WTC11 (cell line): ENCODE data around the gene ACBD6.

Experiments used
- ETV6 ChIP-seq: sonication (generic); formaldehyde crosslinking; IDR thresholded peaks from 2 replicates; pipeline ENCODE4 v1.8.1; 2022; ENCODE audit warnings: mild to moderate bottlenecking, missing genetic modification reagents
- FOXJ3 ChIP-seq: sonication (generic); formaldehyde crosslinking; IDR thresholded peaks from 2 replicates; pipeline ENCODE4 v1.9.0; 2021; ENCODE audit warnings: missing genetic modification reagents, mild to moderate bottlenecking, borderline replicate concordance
- FOXK1 ChIP-seq: sonication (generic); formaldehyde crosslinking; IDR thresholded peaks from 2 replicates; pipeline ENCODE4 v1.8.0; 2022; ENCODE audit warnings: mild to moderate bottlenecking, moderate library complexity, missing genetic modification reagents
- GRHL2 ChIP-seq: fragments of 250-450 bp; sonication (Bioruptor Pico); IDR thresholded peaks from 2 replicates; pipeline ENCODE4 v1.8.0; 2022; ENCODE audit warnings: mild to moderate bottlenecking, moderate library complexity; ENCODE audit not compliant: insufficient replicate concordance, severe bottlenecking
- NR3C1 ChIP-seq: sonication (generic); formaldehyde crosslinking; conservative IDR thresholded peaks from 2 replicates; pipeline ENCODE4 v1.8.1; 2023; ENCODE audit warnings: low read depth, mild to moderate bottlenecking, missing genetic modification reagents
- TCF7 ChIP-seq: sonication (generic); formaldehyde crosslinking; IDR thresholded peaks from 2 replicates; pipeline ENCODE4 v1.8.0; 2022; ENCODE audit warnings: mild to moderate bottlenecking, low read depth, missing genetic modification reagents, moderate library complexity
- TF ChIP-seq, protein P1 (sequence below): sonication (generic); formaldehyde crosslinking; IDR thresholded peaks from 2 replicates; pipeline ENCODE4 v1.8.1; 2022; ENCODE audit warnings: low read depth, missing genetic modification reagents, borderline replicate concordance
- TF ChIP-seq, protein P2 (sequence below): sonication (generic); formaldehyde crosslinking; IDR thresholded peaks from 2 replicates; pipeline ENCODE4 v1.8.0; 2022; ENCODE audit warnings: mild to moderate bottlenecking, missing genetic modification reagents
- TF ChIP-seq, protein P3 (sequence below): fragments of 200-600 bp; IDR thresholded peaks from 2 replicates; pipeline ENCODE4 v1.8.0; 2022; ENCODE audit warnings: antibody characterized with exemption
- TF ChIP-seq, protein P4 (sequence below): sonication (generic); formaldehyde crosslinking; conservative IDR thresholded peaks from 2 replicates; pipeline ENCODE4 v1.8.1; 2022; ENCODE audit warnings: mild to moderate bottlenecking, missing genetic modification reagents
- TF ChIP-seq, protein P5 (sequence below): sonication (generic); formaldehyde crosslinking; IDR thresholded peaks from 2 replicates; pipeline ENCODE4 v1.8.1; 2022; ENCODE audit warnings: low read depth, mild to moderate bottlenecking, moderate library complexity, missing genetic modification reagents, borderline replicate concordance
- TF ChIP-seq, protein P6 (sequence below): sonication (generic); formaldehyde crosslinking; IDR thresholded peaks from 2 replicates; pipeline ENCODE4 v1.8.0; 2022; ENCODE audit warnings: mild to moderate bottlenecking, missing genetic modification reagents

DNA sequence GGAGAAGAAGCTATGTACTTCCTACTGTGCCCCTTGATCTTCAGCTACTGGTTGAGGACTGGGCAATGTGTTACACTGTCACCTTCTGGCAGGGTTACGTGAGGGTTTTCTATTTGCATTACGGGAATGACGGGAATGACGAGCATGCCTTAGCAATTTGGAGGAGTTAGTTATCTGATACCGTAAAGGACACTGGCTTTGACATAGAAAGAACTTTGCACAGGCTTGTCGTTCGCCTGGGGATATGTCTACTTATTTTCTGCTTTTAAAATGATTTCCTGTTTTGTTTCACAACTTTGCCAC is 19.8 kb upstream of the ACBD6 start:
- TF ChIP-seq ETV6 (no peak), FOXK1 (CRISPR knock-in tag) (no peak), GRHL2 (CRISPR knock-in tag) (no peak), NR3C1 (CRISPR knock-in tag) (no peak), TCF7 (no peak), FOXJ3 (no peak)
- TF ChIP-seq, protein P1, sequence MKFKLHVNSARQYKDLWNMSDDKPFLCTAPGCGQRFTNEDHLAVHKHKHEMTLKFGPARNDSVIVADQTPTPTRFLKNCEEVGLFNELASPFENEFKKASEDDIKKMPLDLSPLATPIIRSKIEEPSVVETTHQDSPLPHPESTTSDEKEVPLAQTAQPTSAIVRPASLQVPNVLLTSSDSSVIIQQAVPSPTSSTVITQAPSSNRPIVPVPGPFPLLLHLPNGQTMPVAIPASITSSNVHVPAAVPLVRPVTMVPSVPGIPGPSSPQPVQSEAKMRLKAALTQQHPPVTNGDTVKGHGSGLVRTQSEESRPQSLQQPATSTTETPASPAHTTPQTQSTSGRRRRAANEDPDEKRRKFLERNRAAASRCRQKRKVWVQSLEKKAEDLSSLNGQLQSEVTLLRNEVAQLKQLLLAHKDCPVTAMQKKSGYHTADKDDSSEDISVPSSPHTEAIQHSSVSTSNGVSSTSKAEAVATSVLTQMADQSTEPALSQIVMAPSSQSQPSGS (CRISPR knock-in tag): no peak
- TF ChIP-seq, protein P2, sequence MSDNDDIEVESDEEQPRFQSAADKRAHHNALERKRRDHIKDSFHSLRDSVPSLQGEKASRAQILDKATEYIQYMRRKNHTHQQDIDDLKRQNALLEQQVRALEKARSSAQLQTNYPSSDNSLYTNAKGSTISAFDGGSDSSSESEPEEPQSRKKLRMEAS (CRISPR knock-in tag): no peak
- TF ChIP-seq, protein P3, sequence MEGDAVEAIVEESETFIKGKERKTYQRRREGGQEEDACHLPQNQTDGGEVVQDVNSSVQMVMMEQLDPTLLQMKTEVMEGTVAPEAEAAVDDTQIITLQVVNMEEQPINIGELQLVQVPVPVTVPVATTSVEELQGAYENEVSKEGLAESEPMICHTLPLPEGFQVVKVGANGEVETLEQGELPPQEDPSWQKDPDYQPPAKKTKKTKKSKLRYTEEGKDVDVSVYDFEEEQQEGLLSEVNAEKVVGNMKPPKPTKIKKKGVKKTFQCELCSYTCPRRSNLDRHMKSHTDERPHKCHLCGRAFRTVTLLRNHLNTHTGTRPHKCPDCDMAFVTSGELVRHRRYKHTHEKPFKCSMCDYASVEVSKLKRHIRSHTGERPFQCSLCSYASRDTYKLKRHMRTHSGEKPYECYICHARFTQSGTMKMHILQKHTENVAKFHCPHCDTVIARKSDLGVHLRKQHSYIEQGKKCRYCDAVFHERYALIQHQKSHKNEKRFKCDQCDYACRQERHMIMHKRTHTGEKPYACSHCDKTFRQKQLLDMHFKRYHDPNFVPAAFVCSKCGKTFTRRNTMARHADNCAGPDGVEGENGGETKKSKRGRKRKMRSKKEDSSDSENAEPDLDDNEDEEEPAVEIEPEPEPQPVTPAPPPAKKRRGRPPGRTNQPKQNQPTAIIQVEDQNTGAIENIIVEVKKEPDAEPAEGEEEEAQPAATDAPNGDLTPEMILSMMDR: no peak
- TF ChIP-seq, protein P4, sequence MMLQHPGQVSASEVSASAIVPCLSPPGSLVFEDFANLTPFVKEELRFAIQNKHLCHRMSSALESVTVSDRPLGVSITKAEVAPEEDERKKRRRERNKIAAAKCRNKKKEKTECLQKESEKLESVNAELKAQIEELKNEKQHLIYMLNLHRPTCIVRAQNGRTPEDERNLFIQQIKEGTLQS (CRISPR knock-in tag): no peak
- TF ChIP-seq, protein P5, sequence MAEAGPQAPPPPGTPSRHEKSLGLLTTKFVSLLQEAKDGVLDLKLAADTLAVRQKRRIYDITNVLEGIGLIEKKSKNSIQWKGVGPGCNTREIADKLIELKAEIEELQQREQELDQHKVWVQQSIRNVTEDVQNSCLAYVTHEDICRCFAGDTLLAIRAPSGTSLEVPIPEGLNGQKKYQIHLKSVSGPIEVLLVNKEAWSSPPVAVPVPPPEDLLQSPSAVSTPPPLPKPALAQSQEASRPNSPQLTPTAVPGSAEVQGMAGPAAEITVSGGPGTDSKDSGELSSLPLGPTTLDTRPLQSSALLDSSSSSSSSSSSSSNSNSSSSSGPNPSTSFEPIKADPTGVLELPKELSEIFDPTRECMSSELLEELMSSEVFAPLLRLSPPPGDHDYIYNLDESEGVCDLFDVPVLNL: no peak
- TF ChIP-seq, protein P6, sequence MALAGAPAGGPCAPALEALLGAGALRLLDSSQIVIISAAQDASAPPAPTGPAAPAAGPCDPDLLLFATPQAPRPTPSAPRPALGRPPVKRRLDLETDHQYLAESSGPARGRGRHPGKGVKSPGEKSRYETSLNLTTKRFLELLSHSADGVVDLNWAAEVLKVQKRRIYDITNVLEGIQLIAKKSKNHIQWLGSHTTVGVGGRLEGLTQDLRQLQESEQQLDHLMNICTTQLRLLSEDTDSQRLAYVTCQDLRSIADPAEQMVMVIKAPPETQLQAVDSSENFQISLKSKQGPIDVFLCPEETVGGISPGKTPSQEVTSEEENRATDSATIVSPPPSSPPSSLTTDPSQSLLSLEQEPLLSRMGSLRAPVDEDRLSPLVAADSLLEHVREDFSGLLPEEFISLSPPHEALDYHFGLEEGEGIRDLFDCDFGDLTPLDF (CRISPR knock-in tag): no peak
